Fibroblast of the aortic adventitia (primary cell): ENCODE results near the gene DISC1. TPM values are rescaled to one million over a fixed set of nuclear protein-coding genes. Genes with fewer than 3 reads are reported as not detected.

ENCODE experiments used
- DNase-seq: peaks from one replicate; pipeline ENCODE4 v3.0.0-alpha.2; 2010; ENCODE audit warnings: low read depth
- H3K4me3 ChIP-seq: 2 replicates; pipeline ENCODE4 v1.5.1; 2011; ENCODE audit warnings: low read depth, mild to moderate bottlenecking, control low read depth, low read length, moderate library complexity
- CTCF ChIP-seq: IDR thresholded peaks from 2 replicates; pipeline ENCODE4 v1.5.1; 2011; ENCODE audit warnings: mild to moderate bottlenecking, low read length, control low read depth, inconsistent platforms; ENCODE audit not compliant: insufficient read depth
- total RNA-seq: library from RNA; depleted of rRNA; stranded (reverse); fragments of >200 nt; gene quantifications from 2 replicates; pipeline ENCODE4 v1.2.3, GENCODE V29; 2012; ENCODE audit warnings: low replicate concordance

Gene DISC1
- total RNA-seq, 1 donor, result 4.7 TPM

GRCh38 chr1:231596337-231596791 is 30.2 kb upstream of the DISC1 start:
- H3K4me3 ChIP-seq, result no peak overlapping the region
- no peak for DNase-seq
- TF ChIP-seq CTCF, result no peak

GRCh38 chr1:231597971-231598370 is 28.6 kb upstream of the DISC1 start:
- no peak for DNase-seq
- no peak overlapping the region for H3K4me3 ChIP-seq
- TF ChIP-seq CTCF, result no peak

GRCh38 chr1:231600458-231600976 is 26.1 kb upstream of the DISC1 start:
- DNase-seq, result peak; percentile 65
- no peak overlapping the region for H3K4me3 ChIP-seq
- no peak for TF ChIP-seq CTCF

GRCh38 chr1:231601824-231602672 is 24.5 kb upstream of the DISC1 start:
- no peak for TF ChIP-seq CTCF
- H3K4me3 ChIP-seq, result no peak overlapping the region
- peak; percentile 12 for DNase-seq

GRCh38 chr1:231602673-231602984 is 24.0 kb upstream of the DISC1 start:
- H3K4me3 ChIP-seq, result no peak overlapping the region
- no peak for DNase-seq
- TF ChIP-seq CTCF, result no peak

GRCh38 chr1:231603598-231604275 is 22.9 kb upstream of the DISC1 start:
- peak; percentile 73 for TF ChIP-seq CTCF
- DNase-seq, result peak; percentile 69

More at GRCh38 chr1:231603598-231604275, 22.9 kb upstream of the DISC1 start:
- peak overlapping the region; percentile 66 for H3K4me3 ChIP-seq
